WTC11 (cell line): Measurements from ENCODE around the gene PLEKHA5. TPM values are rescaled to one million over a fixed set of nuclear protein-coding genes. Genes with fewer than 3 reads are reported as not detected.

Experiments used
- ATAC-seq: fragments of 200-7000 bp; cut with Tn5 transposase; 2 replicates; pipeline ENCODE4 v1.10.0; 2021; ENCODE audit warnings: mild to moderate bottlenecking, moderate library complexity
- CTCF ChIA-PET: fragments of 300-600 bp; sonication (Branson Sonifier 250); formaldehyde crosslinking; loops from one replicate; lab custom pipeline; 2021; ENCODE audit warnings: antibody characterized with exemption; lab: Charles Lee
- POLR2A ChIA-PET: fragments of 350-600 bp; sonication (Branson Sonifier 250); formaldehyde crosslinking; loops from one replicate; lab custom pipeline; 2021; ENCODE audit warnings: antibody characterized with exemption; lab: Charles Lee
- DNase-seq: peaks from one replicate; pipeline ENCODE4 v3.0.0; 2021; ENCODE audit warnings: low spot score
- H3K27ac Mint-ChIP-seq: 2 replicates; pipeline ENCODE4 v1.8.0; 2021; ENCODE audit warnings: mixed read lengths
- H3K27me3 Mint-ChIP-seq: 2 replicates; pipeline ENCODE4 v1.8.0; 2021; ENCODE audit warnings: low read depth, mild to moderate bottlenecking, moderate library complexity, mixed read lengths
- H3K36me3 Mint-ChIP-seq: 2 replicates; pipeline ENCODE4 v1.8.0; 2021; ENCODE audit warnings: mixed read lengths
- H3K4me1 Mint-ChIP-seq: 2 replicates; pipeline ENCODE4 v1.8.0; 2022; ENCODE audit warnings: mixed read lengths
- H3K4me3 Mint-ChIP-seq: 2 replicates; pipeline ENCODE4 v1.8.0; 2021; ENCODE audit warnings: mild to moderate bottlenecking, moderate library complexity, mixed read lengths
- H3K9me3 Mint-ChIP-seq: 2 replicates; pipeline ENCODE4 v1.8.0; 2021; ENCODE audit warnings: mixed read lengths
- CDX4 ChIP-seq: fragments of 250-450 bp; sonication (Bioruptor Pico); IDR thresholded peaks from 2 replicates; pipeline ENCODE4 v1.9.0; 2021; ENCODE audit warnings: moderate library complexity, mild to moderate bottlenecking, inconsistent platforms, borderline replicate concordance
- CREM ChIP-seq: sonication (generic); formaldehyde crosslinking; IDR thresholded peaks from 2 replicates; pipeline ENCODE4 v1.8.1; 2022; ENCODE audit warnings: mild to moderate bottlenecking, missing genetic modification reagents, moderate library complexity
- CTCF ChIP-seq: fragments of 200-600 bp; IDR thresholded peaks from 2 replicates; pipeline ENCODE4 v1.8.0; 2022; ENCODE audit warnings: antibody characterized with exemption
- E2F5 ChIP-seq: sonication (generic); formaldehyde crosslinking; IDR thresholded peaks from 2 replicates; pipeline ENCODE4 v1.8.1; 2022; ENCODE audit warnings: mild to moderate bottlenecking, moderate library complexity, missing genetic modification reagents
- EMX1 ChIP-seq: fragments of 250-450 bp; sonication (Bioruptor Pico); IDR thresholded peaks from 2 replicates; pipeline ENCODE4 v1.8.0; 2021; ENCODE audit warnings: mild to moderate bottlenecking
- ESRRA ChIP-seq: sonication (generic); formaldehyde crosslinking; IDR thresholded peaks from 2 replicates; pipeline ENCODE4 v1.8.1; 2022; ENCODE audit warnings: mild to moderate bottlenecking, missing genetic modification reagents, borderline replicate concordance
- GRHL2 ChIP-seq: fragments of 250-450 bp; sonication (Bioruptor Pico); IDR thresholded peaks from 2 replicates; pipeline ENCODE4 v1.8.0; 2022; ENCODE audit warnings: mild to moderate bottlenecking, moderate library complexity; ENCODE audit not compliant: insufficient replicate concordance, severe bottlenecking
- IRF1 ChIP-seq: sonication (generic); formaldehyde crosslinking; IDR thresholded peaks from 2 replicates; pipeline ENCODE4 v1.8.0; 2023; ENCODE audit warnings: missing genetic modification reagents
- IRF2 ChIP-seq: sonication (generic); formaldehyde crosslinking; IDR thresholded peaks from 2 replicates; pipeline ENCODE4 v1.8.0; 2022; ENCODE audit warnings: low read depth, missing genetic modification reagents, borderline replicate concordance
- MAX ChIP-seq: sonication (generic); formaldehyde crosslinking; IDR thresholded peaks from 2 replicates; pipeline ENCODE4 v1.8.0; 2022; ENCODE audit warnings: mild to moderate bottlenecking, missing genetic modification reagents
- MXD4 ChIP-seq: fragments of 250-450 bp; sonication (Bioruptor Pico); IDR thresholded peaks from 2 replicates; pipeline ENCODE4 v1.8.0; 2021; ENCODE audit warnings: mild to moderate bottlenecking, moderate library complexity, borderline replicate concordance
- MYBL2 ChIP-seq: sonication (generic); formaldehyde crosslinking; IDR thresholded peaks from 2 replicates; pipeline ENCODE4 v1.8.1; 2023; ENCODE audit warnings: mild to moderate bottlenecking, moderate library complexity, missing genetic modification reagents
- RELA ChIP-seq: sonication (generic); formaldehyde crosslinking; IDR thresholded peaks from 2 replicates; pipeline ENCODE4 v1.8.1; 2022; ENCODE audit warnings: missing genetic modification reagents, mild to moderate bottlenecking, borderline replicate concordance
- RORB ChIP-seq: fragments of 250-450 bp; sonication (Bioruptor Pico); IDR thresholded peaks from 2 replicates; pipeline ENCODE4 v1.9.0; 2021; ENCODE audit warnings: mild to moderate bottlenecking
- SOX15 ChIP-seq: fragments of 250-450 bp; sonication (Bioruptor Pico); IDR thresholded peaks from 2 replicates; pipeline ENCODE4 v1.9.0; 2021; ENCODE audit warnings: mild to moderate bottlenecking
- TEAD1 ChIP-seq: sonication (generic); formaldehyde crosslinking; IDR thresholded peaks from 2 replicates; pipeline ENCODE4 v1.8.0; 2022; ENCODE audit warnings: mild to moderate bottlenecking, missing genetic modification reagents
- USF1 ChIP-seq: sonication (generic); formaldehyde crosslinking; IDR thresholded peaks from 2 replicates; pipeline ENCODE4 v1.8.0; 2022; ENCODE audit warnings: mild to moderate bottlenecking, missing genetic modification reagents
- ZMAT4 ChIP-seq: fragments of 250-450 bp; sonication (Bioruptor Pico); IDR thresholded peaks from 2 replicates; pipeline ENCODE4 v1.9.0; 2021; ENCODE audit warnings: mild to moderate bottlenecking
- ZNF317 ChIP-seq: sonication (generic); formaldehyde crosslinking; IDR thresholded peaks from 2 replicates; pipeline ENCODE4 v1.8.1; 2023; ENCODE audit warnings: low read depth, mild to moderate bottlenecking, moderate library complexity, missing genetic modification reagents, borderline replicate concordance
- ZNF671 ChIP-seq: fragments of 250-450 bp; sonication (Bioruptor Pico); IDR thresholded peaks from 2 replicates; pipeline ENCODE4 v1.8.0; 2021; ENCODE audit warnings: mild to moderate bottlenecking
- total RNA-seq: library from RNA; stranded (reverse); gene quantifications from 3 replicates; pipeline ENCODE4 v1.2.3, GENCODE V29; 2021

Gene PLEKHA5
- total RNA-seq, 1 experiment from 2014 or later: 61.1 TPM

- Mint-ChIP-seq H3K27me3 (no peaks in the 10 kb centered on the region), H3K4me1 (peaks cover 20% of the 10 kb centered on the region), H3K9me3 (peaks cover 4% of the 10 kb centered on the region; the same call in 1 of the 2 replicates), H3K4me3 (no peak overlapping the region), H3K36me3 (peaks cover 3% of the 10 kb centered on the region; the same call in 1 of the 2 replicates), H3K27ac (no peak overlapping the region)
- no peak for ATAC-seq
- TF ChIP-seq IRF1 (CRISPR knock-in tag) (no peak), RELA (CRISPR knock-in tag) (no peak), ZNF671 (CRISPR knock-in tag) (no peak)
- ChIA-PET CTCF (no interaction called here), POLR2A (no interaction called here)
- DNase-seq: no peak
Measured at GRCh38 chr12:19415563-19415962, 286.0 kb downstream of the PLEKHA5 start.

- no peak for TF ChIP-seq E2F5 (CRISPR knock-in tag)
- no peak for TF ChIP-seq CDX4 (CRISPR knock-in tag)
- no peak for TF ChIP-seq ZNF317 (CRISPR knock-in tag)
- TF ChIP-seq MAX (CRISPR knock-in tag): no peak
- no peak for TF ChIP-seq RORB (CRISPR knock-in tag)
- TF ChIP-seq MYBL2 (CRISPR knock-in tag): no peak
- no peak for ATAC-seq
- Mint-ChIP-seq H3K27ac (no peak overlapping the region), H3K4me1 (peaks cover 7% of the 10 kb centered on the region), H3K27me3 (no peaks in the 10 kb centered on the region), H3K9me3 (peaks cover 4% of the 10 kb centered on the region; the same call in 1 of the 2 replicates), H3K4me3 (no peak overlapping the region), H3K36me3 (peaks cover 3% of the 10 kb centered on the region; the same call in 1 of the 2 replicates)
- DNase-seq: no peak
- ChIA-PET POLR2A (no interaction called here), CTCF (interaction anchor here (1.0 kb wide), 1 partner anchor 224 kb away, joined by 4 read pairs; no protein-coding TSS in a partner anchor)
Measured at GRCh38 chr12:19419086-19419485, 289.6 kb downstream of the PLEKHA5 start.

GRCh38 chr12:19421503-19422282 is 292.2 kb downstream of the PLEKHA5 start:
- Mint-ChIP-seq H3K4me1 (peaks cover 6% of the 10 kb centered on the region), H3K27ac (no peak overlapping the region), H3K9me3 (peaks cover 9% of the 10 kb centered on the region; the same call in 1 of the 2 replicates), H3K4me3 (no peak overlapping the region), H3K27me3 (no peaks in the 10 kb centered on the region), H3K36me3 (peaks cover 7% of the 10 kb centered on the region)
- POLR2A ChIA-PET: interaction anchor here (0.7 kb wide), 1 partner anchor 27 kb away, joined by 3 read pairs; no protein-coding TSS in a partner anchor
- no peak for DNase-seq
- CTCF ChIA-PET: no interaction called here
- ATAC-seq: no peak
- TF ChIP-seq IRF2 (CRISPR knock-in tag) (no peak), TEAD1 (CRISPR knock-in tag) (no peak), CTCF (no peak), MXD4 (no peak), ZMAT4 (CRISPR knock-in tag) (no peak), GRHL2 (CRISPR knock-in tag) (no peak), SOX15 (CRISPR knock-in tag) (no peak), ESRRA (CRISPR knock-in tag) (no peak), ZNF317 (CRISPR knock-in tag) (no peak), EMX1 (CRISPR knock-in tag) (no peak), USF1 (no peak), CREM (no peak)
